ENCODE data around the gene TCEA3. TPM values are rescaled to one million over a fixed set of nuclear protein-coding genes. Genes with fewer than 3 reads are reported as not detected.

The TCEA3 gene
- total RNA-seq, 4 donors from 2014 or later: 20.6 to 70.9 (median 27.8) TPM

GRCh38 chr1:23400324-23401114 is 24.0 kb downstream of the TCEA3 start:
- Histone ChIP-seq H3K36me3 (no peaks in the 10 kb centered on the region), H3K27ac (peak overlapping the region in 1 of 2 donors; percentile 35), H3K4me3 (no peak overlapping the region), H3K27me3 (no peaks in the 10 kb centered on the region), H3K9me3 (no peaks in the 10 kb centered on the region), H3K4me1 (peaks cover 0 to 5% of the 10 kb centered on the region in 2 donors)
- intact Hi-C loops (cut with DNase I; ENCODE audit: low total_unique reads): no loop called here
- TF ChIP-seq POLR2A (IDR thresholded peaks at IDR 0.05) (no peak), CTCF (IDR thresholded peaks at IDR 0.05) (no peak)
- DNase-seq: peak; percentile 55 to 60

- peaks cover 0 to 7% of the 10 kb centered on the region in 2 donors for H3K4me1 ChIP-seq
- no peak for TF ChIP-seq POLR2A (IDR thresholded peaks at IDR 0.05)
- no peak for TF ChIP-seq CTCF (IDR thresholded peaks at IDR 0.05)
- no peak for DNase-seq
- H3K36me3 ChIP-seq: no peaks in the 10 kb centered on the region
- no peak overlapping the region for H3K27ac ChIP-seq
- no peak overlapping the region for H3K4me3 ChIP-seq
- H3K9me3 ChIP-seq: no peaks in the 10 kb centered on the region
- H3K27me3 ChIP-seq: no peaks in the 10 kb centered on the region
- intact Hi-C loops (cut with DNase I; ENCODE audit: low total_unique reads): no loop called here
These were observed 25.3 kb downstream of the TCEA3 start for GRCh38 chr1:23399229-23399628.

DNA sequence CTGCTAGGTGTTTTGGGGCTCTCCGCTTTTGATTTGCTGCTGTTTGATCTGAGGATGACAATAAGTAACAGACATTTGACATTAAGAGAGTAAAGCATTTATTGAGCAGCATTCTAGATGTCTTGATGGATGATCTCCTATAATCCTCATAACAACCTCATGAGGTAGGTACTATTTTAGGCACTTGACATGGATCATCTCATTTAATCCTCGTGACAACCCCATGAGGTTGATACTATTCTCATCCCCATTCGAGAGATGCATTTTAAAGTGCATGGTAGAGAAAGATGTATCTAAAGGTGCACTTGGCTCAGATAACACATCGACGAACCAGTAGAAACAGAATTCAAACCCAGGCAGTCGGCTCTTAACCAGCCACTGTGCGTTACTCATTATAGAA is 26.6 kb downstream of the TCEA3 start:
- DNase-seq: no peak
- no peaks in the 10 kb centered on the region for H3K27me3 ChIP-seq
- no peak overlapping the region for H3K27ac ChIP-seq
- no peaks in the 10 kb centered on the region for H3K9me3 ChIP-seq
- no peak overlapping the region for H3K4me3 ChIP-seq
- intact Hi-C loops (cut with DNase I; ENCODE audit: low total_unique reads): no loop called here
- no peaks in the 10 kb centered on the region for H3K36me3 ChIP-seq
- H3K4me1 ChIP-seq: peaks cover 0 to 6% of the 10 kb centered on the region in 2 donors
- TF ChIP-seq CTCF (IDR thresholded peaks at IDR 0.05) (no peak), POLR2A (IDR thresholded peaks at IDR 0.05) (no peak)

DNA sequence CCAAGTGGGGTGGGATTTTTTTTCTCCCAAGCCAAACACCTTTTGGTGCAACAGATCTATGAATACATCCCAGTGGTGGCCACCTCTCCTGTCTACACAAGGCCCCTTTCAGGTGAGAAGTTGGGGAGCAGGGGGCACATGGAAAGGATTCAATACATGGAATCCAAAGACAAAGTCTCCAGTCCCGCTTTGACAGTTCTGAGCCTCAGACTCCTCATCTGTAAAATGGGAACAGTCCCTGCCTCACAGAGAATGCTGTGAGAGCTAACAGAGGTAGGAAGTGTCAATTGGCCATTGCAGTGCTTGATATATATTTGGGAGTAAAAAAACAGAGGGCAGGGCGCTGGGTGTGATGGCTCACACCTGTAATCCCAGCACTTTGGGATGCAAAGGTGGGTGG is 28.2 kb downstream of the TCEA3 start:
- DNase-seq: no peak
- Histone ChIP-seq H3K27ac (peak overlapping the region; percentile 10 to 84), H3K27me3 (no peaks in the 10 kb centered on the region), H3K9me3 (no peaks in the 10 kb centered on the region), H3K4me3 (no peak overlapping the region), H3K36me3 (no peaks in the 10 kb centered on the region), H3K4me1 (peaks cover 0 to 6% of the 10 kb centered on the region in 2 donors)
- TF ChIP-seq CTCF (IDR thresholded peaks at IDR 0.05) (no peak), POLR2A (IDR thresholded peaks at IDR 0.05) (no peak)
- intact Hi-C loops (cut with DNase I; ENCODE audit: low total_unique reads): no loop called here

DNA sequence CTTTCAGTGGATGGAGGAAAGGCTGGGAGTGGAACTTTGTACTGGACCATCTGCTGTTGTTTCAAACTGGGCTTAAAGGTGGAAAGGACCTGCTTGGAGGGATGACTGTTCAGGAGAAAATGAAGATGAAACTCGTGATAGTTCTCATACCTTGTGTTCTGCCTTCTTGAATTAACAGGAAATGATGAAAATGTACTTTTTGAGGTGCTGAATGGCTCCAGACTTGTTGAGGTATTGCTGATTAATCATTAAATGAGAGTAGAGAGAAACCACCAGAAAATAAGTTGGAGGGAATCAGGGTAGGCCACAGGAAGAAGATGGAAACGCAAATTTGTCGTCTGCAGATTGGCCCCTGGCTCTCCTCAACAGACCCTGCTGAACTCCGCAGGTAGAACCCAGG is 28.7 kb downstream of the TCEA3 start:
- no peak for TF ChIP-seq POLR2A (IDR thresholded peaks at IDR 0.05)
- TF ChIP-seq CTCF (IDR thresholded peaks at IDR 0.05): no peak
- H3K27me3 ChIP-seq: no peaks in the 10 kb centered on the region
- peak overlapping the region; percentile 66 to 84 for H3K27ac ChIP-seq
- no peak for DNase-seq
- H3K4me1 ChIP-seq: peaks cover 0 to 6% of the 10 kb centered on the region in 2 donors
- H3K4me3 ChIP-seq: no peak overlapping the region
- H3K9me3 ChIP-seq: no peaks in the 10 kb centered on the region
- intact Hi-C loops (cut with DNase I; ENCODE audit: low total_unique reads): no loop called here
- H3K36me3 ChIP-seq: no peaks in the 10 kb centered on the region

Measured in uterus (tissue), 4 donors.